ENCODE measurements around the gene TMUB2. TPM values are rescaled to one million over a fixed set of nuclear protein-coding genes. Genes with fewer than 3 reads are reported as not detected.

TMUB2 gene
- total and polyA plus RNA-seq, 9 of the 15 experiments (the other 6 are each of a cell fraction or from before 2014, with no cell fraction given): 4.1 to 29.8 (median 16.3) TPM

GRCh38 chr17:44186307-44187130 lies at the start of gene TMUB2 (continued):
- TF ChIP-seq ARID4B (CRISPR knock-in tag; IDR thresholded peaks at IDR 0.05): 0 out of 2 replicates have a peak, but pooled peaks have one; percentile 25
- TF ChIP-seq MCM5 (IDR thresholded peaks at IDR 0.05; ENCODE audit: low read depth): no peak
- TF ChIP-seq JUN (IDR thresholded peaks at IDR 0.05; ENCODE audit: borderline replicate concordance, low read depth, low read length): peak; percentile 50; the same call in 1 of the 2 replicates
- TF ChIP-seq JUN (CRISPR knock-in tag; IDR thresholded peaks at IDR 0.05; ENCODE audit: borderline replicate concordance): no peak
- peak in 1 of 2 experiments; percentile 77; a peak in 1 of 4 replicates for TF ChIP-seq KDM4B (IDR thresholded peaks at IDR 0.05; ENCODE audit: borderline replicate concordance in 2 of 2, low read depth in 1 of 2)
- no peak for TF ChIP-seq RFX7 (CRISPR knock-in tag; IDR thresholded peaks at IDR 0.05)
- peak; percentile 24; the same call in 1 of the 2 replicates for TF ChIP-seq CTBP1 (IDR thresholded peaks at IDR 0.05; ENCODE audit: borderline replicate concordance)
- peak; percentile 20 for TF ChIP-seq NBN (IDR thresholded peaks at IDR 0.05; ENCODE audit: low read depth)
- TF ChIP-seq, protein P1, sequence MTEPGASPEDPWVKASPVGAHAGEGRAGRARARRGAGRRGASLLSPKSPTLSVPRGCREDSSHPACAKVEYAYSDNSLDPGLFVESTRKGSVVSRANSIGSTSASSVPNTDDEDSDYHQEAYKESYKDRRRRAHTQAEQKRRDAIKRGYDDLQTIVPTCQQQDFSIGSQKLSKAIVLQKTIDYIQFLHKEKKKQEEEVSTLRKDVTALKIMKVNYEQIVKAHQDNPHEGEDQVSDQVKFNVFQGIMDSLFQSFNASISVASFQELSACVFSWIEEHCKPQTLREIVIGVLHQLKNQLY (CRISPR knock-in tag; conservative IDR thresholded peaks at IDR 0.05): no peak
- TF ChIP-seq DIDO1 (tag; IDR thresholded peaks at IDR 0.05; ENCODE audit: low read depth): no peak
- peak; percentile 94 for TF ChIP-seq ATF7 (IDR thresholded peaks at IDR 0.05)
- peak; percentile 86 for TF ChIP-seq POLR2AphosphoS5 (IDR thresholded peaks at IDR 0.05; ENCODE audit: control insufficient read depth, insufficient read depth, low read depth, low read length)
- no peak for TF ChIP-seq TAF15 (IDR thresholded peaks at IDR 0.05; ENCODE audit: low read depth, low read length)
- peak; percentile 91 for TF ChIP-seq SUPT5H (IDR thresholded peaks at IDR 0.05)
- no peak for TF ChIP-seq ZSCAN29 (IDR thresholded peaks at IDR 0.05)
- TF ChIP-seq, protein P2, sequence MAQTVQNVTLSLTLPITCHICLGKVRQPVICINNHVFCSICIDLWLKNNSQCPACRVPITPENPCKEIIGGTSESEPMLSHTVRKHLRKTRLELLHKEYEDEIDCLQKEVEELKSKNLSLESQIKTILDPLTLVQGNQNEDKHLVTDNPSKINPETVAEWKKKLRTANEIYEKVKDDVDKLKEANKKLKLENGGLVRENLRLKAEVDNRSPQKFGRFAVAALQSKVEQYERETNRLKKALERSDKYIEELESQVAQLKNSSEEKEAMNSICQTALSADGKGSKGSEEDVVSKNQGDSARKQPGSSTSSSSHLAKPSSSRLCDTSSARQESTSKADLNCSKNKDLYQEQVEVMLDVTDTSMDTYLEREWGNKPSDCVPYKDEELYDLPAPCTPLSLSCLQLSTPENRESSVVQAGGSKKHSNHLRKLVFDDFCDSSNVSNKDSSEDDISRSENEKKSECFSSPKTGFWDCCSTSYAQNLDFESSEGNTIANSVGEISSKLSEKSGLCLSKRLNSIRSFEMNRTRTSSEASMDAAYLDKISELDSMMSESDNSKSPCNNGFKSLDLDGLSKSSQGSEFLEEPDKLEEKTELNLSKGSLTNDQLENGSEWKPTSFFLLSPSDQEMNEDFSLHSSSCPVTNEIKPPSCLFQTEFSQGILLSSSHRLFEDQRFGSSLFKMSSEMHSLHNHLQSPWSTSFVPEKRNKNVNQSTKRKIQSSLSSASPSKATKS (CRISPR knock-in tag; IDR thresholded peaks at IDR 0.05): no peak
- no peak for TF ChIP-seq CBX2 (IDR thresholded peaks at IDR 0.05; ENCODE audit: insufficient read depth, low read length, poor library complexity, severe bottlenecking)
- peak; percentile 99 for TF ChIP-seq CREB1 (IDR thresholded peaks at IDR 0.05)
- peak; percentile 97 for TF ChIP-seq CREB1 (CRISPR knock-in tag; IDR thresholded peaks at IDR 0.05)
- no peak for TF ChIP-seq NCOA2 (IDR thresholded peaks at IDR 0.05; ENCODE audit: partially characterized antibody in 2 of 2)
- no peak for TF ChIP-seq RBM25 (IDR thresholded peaks at IDR 0.05; ENCODE audit: low read depth, low read length, severe bottlenecking)

All from K562 (cell line).